Stimulated activated naive CD8-positive, alpha-beta T cell treated with anti-CD3 and anti-CD28 coated beads, Interleukin-15, amount 100 ng/mL, for 72 hours (primary cell): ENCODE measurements around the gene CFAP68.
A peak's percentile ranks its signal among the peaks of the same experiment; 100 is the strongest.
"Not testable (repeated sequence)": the region's sequence is repeated elsewhere in the genome, so short reads cannot be mapped to it uniquely, and the experiment has no call there.

Experiments used
- ATAC-seq: fragments of 150-1000 bp; cut with Tn5 transposase; 2 replicates; pipeline ENCODE4 v1.10.0; 2021; ENCODE audit warnings: mild to moderate bottlenecking, moderate library complexity
- DNase-seq, 2 donors: peaks; one replicate each; pipeline ENCODE4 v3.0.0; 2021 to 2022
- H3K27ac Mint-ChIP-seq, 2 donors: one replicate each; pipeline ENCODE4 v1.8.0; 2022; ENCODE audit warnings: mild to moderate bottlenecking in 2 of 2, mixed read lengths in 2 of 2, moderate library complexity in 2 of 2
- H3K27me3 Mint-ChIP-seq: one replicate; pipeline ENCODE4 v1.8.0; 2022; ENCODE audit warnings: mixed read lengths
- H3K4me1 Mint-ChIP-seq: one replicate; pipeline ENCODE4 v1.8.0; 2022; ENCODE audit warnings: mild to moderate bottlenecking, mixed read lengths
- H3K4me3 Mint-ChIP-seq, 2 donors: one replicate each; pipeline ENCODE4 v1.8.0; 2022; ENCODE audit warnings: mild to moderate bottlenecking in 2 of 2, mixed read lengths in 2 of 2, moderate library complexity in 1 of 2
- H3K9me3 Mint-ChIP-seq, 2 donors: one replicate each; pipeline ENCODE4 v1.8.0; 2022; ENCODE audit warnings: mixed read lengths in 2 of 2

The CFAP68 gene

DNA sequence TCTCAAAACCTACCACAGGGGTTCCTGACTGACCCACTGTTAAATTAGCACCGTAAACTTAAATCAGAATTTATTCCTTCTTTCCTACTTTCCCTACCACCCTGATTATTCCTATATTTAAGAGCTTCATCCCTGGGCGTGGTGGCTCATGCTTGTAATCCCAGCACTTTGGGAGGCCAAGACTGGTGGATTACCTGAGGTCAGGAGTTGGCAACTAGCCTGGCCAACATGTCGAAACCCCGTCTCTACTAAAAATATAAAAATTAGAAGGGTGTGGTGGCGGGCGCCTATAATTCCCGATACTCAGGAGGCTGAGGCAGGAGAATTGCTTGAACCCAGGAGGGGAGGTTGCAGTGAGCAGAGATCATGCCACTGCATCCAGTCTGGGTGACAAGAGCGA is 28.3 kb upstream of the CFAP68 start:
- Mint-ChIP-seq H3K4me1 (no peaks in the 10 kb centered on the region), H3K27ac (no peak overlapping the region), H3K9me3 (no peaks in the 10 kb centered on the region), H3K27me3 (no peaks in the 10 kb centered on the region), H3K4me3 (no peak overlapping the region)
- ATAC-seq: no peak
- DNase-seq: no peak

DNA sequence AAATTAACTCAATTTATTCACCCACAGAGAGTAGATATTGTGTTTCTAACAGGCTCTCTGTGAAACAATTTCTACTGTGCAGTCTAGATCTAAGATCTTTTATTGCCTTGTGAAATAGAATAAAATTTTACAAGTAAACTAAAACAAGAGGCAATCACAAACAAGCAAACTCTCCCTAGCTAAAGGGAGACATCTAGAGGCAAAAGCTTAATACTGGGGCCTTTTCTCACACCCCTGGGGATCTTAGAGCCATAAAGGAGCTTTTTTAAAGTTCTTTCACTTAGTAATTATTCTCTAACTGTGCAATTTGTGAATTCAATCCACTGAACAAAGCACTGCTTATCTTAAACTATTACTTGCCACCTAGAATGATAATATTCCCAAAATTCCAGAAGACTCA is 27.7 kb upstream of the CFAP68 start:
- Mint-ChIP-seq H3K27me3 (no peaks in the 10 kb centered on the region), H3K27ac (no peak overlapping the region), H3K4me1 (no peaks in the 10 kb centered on the region), H3K4me3 (no peak overlapping the region), H3K9me3 (no peaks in the 10 kb centered on the region)
- no peak for ATAC-seq
- DNase-seq: no peak

DNA sequence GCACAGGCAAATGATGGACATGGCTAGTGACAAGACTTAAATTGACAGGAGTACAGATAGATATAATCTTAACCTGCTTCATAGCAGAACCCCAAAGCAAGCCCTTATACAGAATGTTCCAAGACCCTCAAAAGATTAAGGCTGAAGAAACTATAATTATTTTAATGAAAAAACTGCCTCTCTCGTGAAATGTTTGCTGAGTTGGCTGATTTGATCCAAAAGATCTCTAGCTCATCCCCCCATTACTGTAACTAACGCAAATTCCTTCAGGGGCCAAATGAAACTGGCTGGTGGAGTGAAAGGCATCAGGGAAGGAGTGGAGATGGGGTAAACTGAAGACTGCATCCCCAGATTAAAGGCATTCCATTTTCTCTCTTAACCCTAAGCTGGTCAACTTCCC is 27.2 kb upstream of the CFAP68 start:
- no peak for ATAC-seq
- Mint-ChIP-seq H3K9me3 (no peaks in the 10 kb centered on the region), H3K27me3 (no peaks in the 10 kb centered on the region), H3K27ac (no peak overlapping the region), H3K4me3 (no peak overlapping the region), H3K4me1 (no peaks in the 10 kb centered on the region)
- no peak for DNase-seq

DNA sequence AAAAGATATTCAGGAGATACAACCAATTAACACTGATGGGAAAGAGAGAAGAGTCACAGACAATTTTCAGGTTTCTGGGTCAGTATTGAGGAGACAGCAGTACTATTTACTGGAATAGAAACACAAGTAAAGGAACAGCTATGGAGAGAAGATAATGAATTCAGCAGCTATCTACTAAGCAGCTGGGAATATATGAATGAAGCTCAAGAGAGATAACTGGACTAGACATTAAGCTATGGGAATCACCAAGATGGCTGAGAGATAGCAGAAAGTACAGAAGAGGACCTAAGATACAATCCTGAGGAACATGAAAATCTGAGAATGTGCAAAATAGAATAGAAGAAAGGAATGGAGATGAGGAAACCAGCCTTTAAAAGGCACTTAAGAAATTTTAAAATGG is 23.8 kb upstream of the CFAP68 start:
- Mint-ChIP-seq H3K9me3 (no peaks in the 10 kb centered on the region), H3K4me1 (no peaks in the 10 kb centered on the region), H3K4me3 (no peak overlapping the region), H3K27ac (no peak overlapping the region), H3K27me3 (no peaks in the 10 kb centered on the region)
- ATAC-seq (no peak), DNase-seq (no peak)

DNA sequence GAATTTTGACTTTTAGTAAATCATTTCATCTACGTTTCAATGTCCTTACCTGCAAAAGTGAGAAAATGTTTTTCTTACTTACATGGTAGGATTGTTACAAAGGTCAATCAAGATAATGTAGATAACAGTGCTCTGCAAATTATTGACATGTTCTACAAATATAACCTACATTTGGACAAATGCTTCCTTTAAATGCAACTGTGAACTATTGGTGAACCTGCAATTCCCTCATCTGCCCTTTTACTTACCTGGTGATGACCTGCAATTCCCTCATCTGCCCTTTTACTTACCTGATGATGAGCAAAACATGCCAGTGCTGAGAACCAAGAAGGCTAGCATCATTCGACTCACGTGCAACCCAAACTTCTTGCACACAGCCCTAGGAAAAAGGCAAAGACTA is 19.1 kb upstream of the CFAP68 start:
- H3K27me3 Mint-ChIP-seq: no peaks in the 10 kb centered on the region
- no peak overlapping the region for H3K27ac Mint-ChIP-seq
- H3K9me3 Mint-ChIP-seq: no peaks in the 10 kb centered on the region
- no peak overlapping the region for H3K4me3 Mint-ChIP-seq
- ATAC-seq (no peak), DNase-seq (no peak)
- no peaks in the 10 kb centered on the region for H3K4me1 Mint-ChIP-seq

DNA sequence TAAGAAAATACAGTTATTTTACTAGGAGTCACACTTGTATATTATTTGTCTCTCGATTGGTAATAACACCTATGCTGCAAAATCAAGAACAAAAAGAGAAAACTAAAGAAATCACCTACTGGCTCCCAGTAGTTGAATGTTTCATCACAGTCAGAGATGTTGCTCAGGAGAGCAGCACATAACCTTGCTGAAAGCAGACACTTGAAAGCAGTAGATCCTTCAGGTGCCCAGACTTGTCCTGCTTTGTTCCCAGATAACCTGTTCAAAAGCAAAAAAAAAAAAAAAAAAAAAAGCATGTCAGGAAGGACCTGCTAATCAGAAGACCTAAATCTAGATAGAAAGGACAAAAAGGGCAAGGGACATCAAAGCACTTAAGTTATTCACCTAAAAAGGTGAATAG is 9.2 kb upstream of the CFAP68 start:
- no peaks in the 10 kb centered on the region for H3K27me3 Mint-ChIP-seq
- DNase-seq: no peak
- ATAC-seq: no peak
- peak overlapping the region; percentile 34 to 40 for H3K4me3 Mint-ChIP-seq
- no peaks in the 10 kb centered on the region for H3K9me3 Mint-ChIP-seq
- H3K27ac Mint-ChIP-seq: no peak overlapping the region
- H3K4me1 Mint-ChIP-seq: peaks cover 10% of the 10 kb centered on the region

DNA sequence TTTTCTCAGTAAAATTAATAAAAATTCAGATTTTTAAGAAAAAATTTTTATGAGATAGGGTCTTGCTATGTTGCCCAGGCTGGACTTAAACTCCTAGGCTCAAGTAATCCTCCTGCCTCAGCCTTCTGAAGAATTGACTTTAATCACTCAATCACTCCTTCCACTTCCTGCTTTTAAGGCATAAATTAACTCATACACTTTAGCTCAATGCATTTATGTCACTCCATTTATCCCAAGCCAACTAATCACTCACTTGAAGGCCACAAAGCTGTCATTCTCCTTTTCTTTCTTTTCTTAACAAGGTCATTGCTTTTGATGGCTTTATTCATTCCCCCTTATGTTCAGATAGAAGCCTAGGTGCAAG is 8.8 kb upstream of the CFAP68 start:
- DNase-seq (no peak), ATAC-seq (peak; percentile 13)
- Mint-ChIP-seq H3K4me1 (peaks cover 10% of the 10 kb centered on the region), H3K9me3 (no peaks in the 10 kb centered on the region), H3K27me3 (no peaks in the 10 kb centered on the region), H3K27ac (peak overlapping the region; percentile 89 to 95), H3K4me3 (peak overlapping the region; percentile 93 to 95)

DNA sequence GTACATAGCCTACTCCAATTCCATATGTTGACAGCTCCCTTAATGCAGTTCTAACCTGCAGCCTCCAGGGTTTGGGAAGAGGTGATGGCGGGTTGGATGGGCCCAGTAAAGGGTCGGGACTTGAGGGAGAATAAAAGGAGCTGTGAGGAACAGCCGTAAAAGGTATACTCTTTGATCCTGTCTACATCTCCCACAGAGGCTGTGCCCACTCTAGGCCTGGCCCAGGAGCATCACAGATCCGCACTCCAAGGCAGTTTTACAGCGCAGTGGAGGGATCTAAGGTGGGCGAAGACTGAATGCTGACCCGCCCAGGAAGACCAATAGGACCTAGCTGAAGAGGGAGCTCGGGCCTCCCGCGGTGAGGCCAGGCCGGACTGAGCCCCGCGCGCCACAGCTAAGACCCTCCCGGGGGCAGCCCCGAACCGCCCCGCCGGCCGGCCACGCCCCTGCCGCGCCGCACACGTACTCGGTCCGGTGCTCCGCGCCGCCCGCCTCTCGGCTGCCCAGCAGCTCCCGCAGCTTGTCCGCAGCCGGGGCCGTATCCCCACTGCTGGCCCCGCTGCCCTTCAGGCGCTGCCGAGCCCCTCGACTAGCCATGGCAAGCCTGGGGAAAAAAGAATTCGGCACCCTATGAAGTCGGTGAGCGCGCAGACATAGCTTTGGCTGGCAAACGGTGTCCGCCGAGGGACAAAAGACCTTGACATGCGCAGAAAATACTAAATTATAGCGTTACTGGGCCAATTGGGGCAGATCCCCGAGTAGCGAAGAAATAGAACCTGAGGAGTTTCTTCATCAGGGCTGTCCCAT is 8.3 kb upstream of the CFAP68 start, which contains the start of gene ALG9:
ALG9 (minus strand) TSS at position 696 of the 807 bp plus-strand sequence; CDS start at position 597, 99 bp downstream.
- H3K4me1 Mint-ChIP-seq: peaks cover 10% of the 10 kb centered on the region
- no peaks in the 10 kb centered on the region for H3K9me3 Mint-ChIP-seq

DNA sequence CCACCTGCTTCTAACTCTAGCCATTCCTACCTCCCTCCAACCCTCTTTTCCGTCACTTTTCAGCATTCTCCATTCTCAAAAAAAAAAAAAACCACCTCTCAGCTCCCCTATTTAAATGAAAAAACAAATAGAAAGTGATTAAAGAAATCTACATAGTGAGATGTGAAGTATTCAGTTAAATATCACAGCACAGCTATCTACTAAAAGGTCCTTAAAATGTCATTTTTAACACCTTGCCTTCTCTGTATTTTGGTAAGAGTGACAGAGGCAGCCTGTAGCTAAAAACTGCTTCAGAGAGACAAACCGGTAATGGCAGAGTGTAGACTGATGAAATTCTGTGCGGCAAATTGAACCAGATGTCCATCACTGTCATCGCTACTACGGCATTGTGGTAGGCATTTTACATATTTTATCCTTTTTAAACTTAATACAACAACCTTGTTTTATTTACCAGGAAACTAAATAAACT is 7.6 kb upstream of the CFAP68 start:
- Mint-ChIP-seq H3K27ac (peak overlapping the region; percentile 89 to 95), H3K9me3 (no peaks in the 10 kb centered on the region), H3K27me3 (no peaks in the 10 kb centered on the region), H3K4me3 (peak overlapping the region; percentile 93 to 95), H3K4me1 (peaks cover 10% of the 10 kb centered on the region)
- DNase-seq (no peak), ATAC-seq (no peak)

More for the DNA sequence above, 8.3 kb upstream of the CFAP68 start, which contains the start of gene ALG9:
- no peaks in the 10 kb centered on the region for H3K27me3 Mint-ChIP-seq
- peak within 1 kb of the TSS; percentile 93 to 95 for H3K4me3 Mint-ChIP-seq
- DNase-seq: peak; percentile 86 to 89
- peak; percentile 91 for ATAC-seq
- H3K27ac Mint-ChIP-seq: peak within 1 kb of the TSS; percentile 89 to 95

DNA sequence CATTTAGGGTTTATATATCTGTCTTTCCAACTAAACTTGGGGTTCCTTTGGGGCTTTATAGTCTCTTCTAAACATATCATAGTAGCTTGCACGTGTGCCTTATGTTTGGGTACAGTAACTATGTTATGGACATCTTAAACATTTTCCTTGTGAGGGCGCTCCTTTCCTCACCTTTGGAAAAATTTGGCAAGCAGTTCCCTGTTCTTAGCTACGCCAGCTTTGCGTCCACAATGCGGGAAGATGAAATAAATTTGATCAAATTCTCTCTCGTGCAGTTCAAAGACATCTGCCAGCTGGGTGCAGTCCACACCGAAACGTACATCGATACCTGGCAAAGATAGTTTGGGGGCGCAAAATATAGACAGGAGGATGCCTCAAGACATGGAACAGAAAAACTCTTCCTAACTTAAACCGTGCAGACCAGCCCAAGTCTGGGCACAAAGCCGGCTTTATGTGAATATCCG is 924 bp upstream of the CFAP68 start:
- no peak for DNase-seq
- ATAC-seq: peak; percentile 8
- H3K27ac Mint-ChIP-seq: peak overlapping the region; percentile 99 to 100
- H3K27me3 Mint-ChIP-seq: no peaks in the 10 kb centered on the region
- peaks cover 18% of the 10 kb centered on the region for H3K4me1 Mint-ChIP-seq
- H3K9me3 Mint-ChIP-seq: no peaks in the 10 kb centered on the region
- H3K4me3 Mint-ChIP-seq: peak overlapping the region; percentile 93 to 94

DNA sequence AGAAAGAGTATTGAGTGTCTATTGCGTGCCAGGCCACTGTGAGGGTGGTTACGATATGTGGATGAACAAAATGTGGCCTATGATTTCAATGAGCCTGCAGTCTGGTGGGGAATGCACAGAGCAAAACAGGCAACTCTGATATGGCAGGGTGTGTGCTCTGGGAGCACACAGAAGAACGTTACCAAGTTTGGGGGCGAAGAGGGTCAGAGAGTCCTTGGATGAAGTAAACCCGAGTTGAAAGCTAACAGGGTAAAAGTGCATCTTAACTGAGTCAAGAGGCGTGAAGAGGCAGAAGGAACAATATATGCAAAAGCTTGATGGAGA is 258 bp downstream of the CFAP68 start:
- Mint-ChIP-seq H3K4me3 (peak overlapping the region; percentile 93 to 94), H3K4me1 (peaks cover 18% of the 10 kb centered on the region), H3K27ac (peak overlapping the region; percentile 99 to 100), H3K9me3 (no peaks in the 10 kb centered on the region), H3K27me3 (no peaks in the 10 kb centered on the region)
- peak; percentile 4 for ATAC-seq
- no peak for DNase-seq

DNA sequence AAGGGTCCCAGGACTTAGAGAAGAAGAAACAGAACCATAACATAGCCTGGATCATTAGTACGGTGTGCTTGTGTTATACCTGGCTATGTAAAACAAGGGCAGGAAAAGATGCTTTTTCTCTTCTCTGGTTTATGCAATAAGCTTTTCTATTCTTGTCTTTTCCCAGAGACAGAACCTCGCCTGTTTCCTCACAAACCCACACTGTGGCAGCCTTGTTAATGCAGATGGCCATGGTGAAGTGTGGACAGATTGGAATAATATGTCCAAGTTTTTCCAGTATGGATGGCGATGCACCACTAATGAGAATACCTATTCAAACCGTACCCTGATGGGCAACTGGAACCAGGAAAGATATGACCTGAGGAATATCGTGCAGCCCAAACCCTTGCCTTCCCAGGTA is 2.9 kb downstream of the CFAP68 start:
- no peak overlapping the region for H3K4me3 Mint-ChIP-seq
- peaks cover 18% of the 10 kb centered on the region for H3K4me1 Mint-ChIP-seq
- no peak for DNase-seq
- no peaks in the 10 kb centered on the region for H3K27me3 Mint-ChIP-seq
- H3K27ac Mint-ChIP-seq: no peak overlapping the region
- no peaks in the 10 kb centered on the region for H3K9me3 Mint-ChIP-seq
- no peak for ATAC-seq

DNA sequence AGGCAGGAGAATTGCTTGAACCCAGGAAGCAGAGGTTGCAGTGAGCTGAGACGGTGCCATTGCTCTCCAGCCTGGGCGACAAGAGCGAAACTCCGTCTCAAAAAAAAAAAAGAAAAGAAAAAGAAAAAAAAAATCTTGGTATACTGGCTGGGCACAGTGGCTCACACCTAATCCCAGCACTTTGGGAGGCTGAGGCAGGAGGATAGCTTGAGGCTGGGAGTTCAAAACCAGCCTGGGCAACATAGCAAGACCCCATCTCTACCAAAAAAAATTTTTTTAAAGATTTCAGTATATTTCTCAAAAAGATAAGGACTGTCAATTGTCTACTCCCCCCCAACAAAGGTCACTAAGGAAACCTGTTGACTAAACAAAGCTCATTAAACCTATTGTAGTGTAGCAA is 5.7 kb downstream of the CFAP68 start:
- H3K4me3 Mint-ChIP-seq, ATAC-seq, H3K27me3 Mint-ChIP-seq, H3K27ac Mint-ChIP-seq, H3K9me3 Mint-ChIP-seq, DNase-seq: not testable (repeated sequence)
- peaks cover 11% of the 10 kb centered on the region for H3K4me1 Mint-ChIP-seq

DNA sequence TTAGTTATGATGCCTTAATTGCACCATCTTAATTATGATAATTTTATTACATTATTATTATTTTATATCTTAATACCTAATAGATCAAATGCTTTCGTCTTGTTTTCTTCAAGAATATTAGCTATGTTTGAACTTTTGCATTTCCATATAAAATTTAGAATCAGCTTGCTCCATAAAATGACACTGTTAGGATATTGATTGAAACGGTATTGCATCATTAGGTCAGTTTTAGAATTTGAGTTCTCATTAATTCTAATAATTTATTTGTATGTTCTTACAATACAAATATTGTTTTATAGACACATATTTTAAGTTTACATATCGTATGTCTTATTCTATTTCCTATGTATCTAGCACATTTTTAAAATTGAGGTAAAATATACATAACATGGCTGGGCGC is 6.7 kb downstream of the CFAP68 start:
- Mint-ChIP-seq H3K9me3 (no peaks in the 10 kb centered on the region), H3K27ac (no peak overlapping the region), H3K4me1 (peaks cover 5% of the 10 kb centered on the region), H3K4me3 (no peak overlapping the region), H3K27me3 (no peaks in the 10 kb centered on the region)
- no peak for DNase-seq
- no peak for ATAC-seq

DNA sequence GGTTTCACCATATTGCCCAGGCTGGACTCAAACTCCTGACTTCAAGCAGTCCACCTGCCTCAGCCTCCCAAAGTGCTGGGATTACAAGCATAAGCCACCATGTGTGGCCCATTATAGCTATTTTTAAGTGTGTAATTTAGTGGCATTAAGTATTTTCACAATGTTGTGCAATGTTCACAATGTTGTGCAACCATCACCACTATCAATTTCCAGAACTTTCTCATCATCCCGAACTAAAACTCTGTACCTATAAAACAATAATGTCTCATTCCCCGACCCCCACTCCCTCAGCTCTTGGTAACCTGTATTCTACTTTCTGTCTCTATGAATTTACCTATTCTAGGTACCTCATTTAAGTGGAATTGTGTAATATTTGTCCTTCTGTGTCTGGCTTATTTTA is 7.5 kb downstream of the CFAP68 start:
- Mint-ChIP-seq H3K4me3 (no peak overlapping the region), H3K27ac (no peak overlapping the region), H3K4me1 (no peaks in the 10 kb centered on the region), H3K9me3 (no peaks in the 10 kb centered on the region), H3K27me3 (no peaks in the 10 kb centered on the region)
- DNase-seq: no peak
- ATAC-seq: no peak

DNA sequence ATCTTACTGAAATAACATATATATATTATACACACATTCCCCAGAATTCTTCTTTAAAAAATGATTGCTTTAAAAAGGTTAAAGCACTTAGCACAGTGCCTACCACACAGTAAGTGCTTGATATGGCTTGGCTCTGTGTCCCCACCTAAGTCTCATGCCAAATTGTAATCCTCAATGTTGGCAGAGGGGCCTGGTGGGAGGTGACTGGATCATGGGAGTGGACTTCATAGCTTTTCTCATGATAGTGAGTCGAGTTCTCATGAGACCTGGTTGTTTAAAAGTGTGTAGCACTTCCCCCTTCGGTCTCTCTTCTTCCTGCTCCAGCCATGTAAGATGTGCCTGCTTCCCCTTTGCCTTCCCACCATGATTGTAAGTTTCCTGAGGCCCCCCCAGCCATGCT is 26.1 kb downstream of the CFAP68 start:
- Mint-ChIP-seq H3K27ac (no peak overlapping the region), H3K27me3 (peaks cover 6% of the 10 kb centered on the region), H3K4me3 (no peak overlapping the region), H3K4me1 (no peaks in the 10 kb centered on the region), H3K9me3 (peaks cover 0 to 6% of the 10 kb centered on the region in 2 donors)
- ATAC-seq (no peak), DNase-seq (no peak)

DNA sequence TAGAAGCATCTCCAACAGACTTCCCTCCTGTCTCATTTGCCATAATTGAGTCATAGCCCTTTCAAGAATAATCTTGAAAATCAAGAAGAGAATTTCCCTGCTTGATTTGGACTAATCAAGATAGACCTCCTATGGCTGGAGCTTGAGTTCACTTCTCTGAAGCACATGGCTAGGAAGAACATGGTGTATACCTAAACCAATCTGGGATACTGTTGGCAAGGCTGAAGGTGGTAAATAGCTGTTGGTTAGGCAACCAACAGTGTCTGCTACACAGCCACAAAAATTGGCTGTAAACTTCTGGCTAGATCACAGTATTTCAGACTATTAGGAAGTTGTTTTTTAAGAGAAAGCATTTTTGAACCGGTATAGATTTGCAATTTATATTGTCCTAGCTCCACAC is 27.3 kb downstream of the CFAP68 start:
- H3K27ac Mint-ChIP-seq: no peak overlapping the region
- H3K4me1 Mint-ChIP-seq: no peaks in the 10 kb centered on the region
- H3K27me3 Mint-ChIP-seq: peaks cover 18% of the 10 kb centered on the region
- no peak for ATAC-seq
- DNase-seq: no peak
- peaks cover 0 to 6% of the 10 kb centered on the region in 2 donors for H3K9me3 Mint-ChIP-seq
- H3K4me3 Mint-ChIP-seq: no peak overlapping the region
